GM04503 (cell line): ENCODE data around the gene PSMA4.
"Not testable (repeated sequence)": the region's sequence is repeated elsewhere in the genome, so short reads cannot be mapped to it uniquely, and the experiment has no call there.

ENCODE experiments used
- DNase-seq: peaks from one replicate; pipeline ENCODE4 v3.0.0-alpha.2; 2012; ENCODE audit warnings: low read depth

The PSMA4 gene

GRCh38 chr15:78551902-78552301 lies 11.7 kb downstream of the PSMA4 start:
- no peak for DNase-seq

- DNase-seq, result no peak
These were observed 12.4 kb downstream of the PSMA4 start for GRCh38 chr15:78552597-78552996.

GRCh38 chr15:78560201-78560600 lies 20.0 kb downstream of the PSMA4 start:
- not testable (repeated sequence) for DNase-seq

- DNase-seq, result no peak
These were observed 21.2 kb downstream of the PSMA4 start for GRCh38 chr15:78561490-78561889.

- no peak for DNase-seq
These were observed 22.8 kb downstream of the PSMA4 start for GRCh38 chr15:78563092-78563491.

- DNase-seq, result no peak
These were observed 24.5 kb downstream of the PSMA4 start for GRCh38 chr15:78564743-78565096.

- DNase-seq, result no peak
These were observed 25.1 kb downstream of the PSMA4 start, which contains the start of gene CHRNA5 for GRCh38 chr15:78565097-78565950. Gene CHRNA5, plus strand, starts transcription at chr15:78565520. Its CDS starts 200 bp downstream, at chr15:78565720.

- DNase-seq, result no peak
These were observed 25.9 kb downstream of the PSMA4 start for GRCh38 chr15:78565951-78566774.

GRCh38 chr15:78567531-78567930 lies 27.3 kb downstream of the PSMA4 start:
- no peak for DNase-seq

- no peak for DNase-seq
These were observed 30.5 kb downstream of the PSMA4 start for GRCh38 chr15:78570710-78571109.

GRCh38 chr15:78571382-78571781 lies 31.1 kb downstream of the PSMA4 start:
- DNase-seq, result no peak

- no peak for DNase-seq
These were observed 33.2 kb downstream of the PSMA4 start for GRCh38 chr15:78573416-78573815.

- no peak for DNase-seq
These were observed 34.7 kb downstream of the PSMA4 start for GRCh38 chr15:78574944-78575343.

GRCh38 chr15:78597583-78597982 lies 57.3 kb downstream of the PSMA4 start:
- no peak for DNase-seq

GRCh38 chr15:78598348-78598747 lies 58.1 kb downstream of the PSMA4 start:
- no peak for DNase-seq

- no peak for DNase-seq
These were observed 58.9 kb downstream of the PSMA4 start for GRCh38 chr15:78599189-78599588.
